HL-60 (cell line): ENCODE results near the gene PITX1.

Experiments
- GABPA ChIP-seq: IDR thresholded peaks from 2 replicates; pipeline ENCODE4 v1.6.1; 2012; ENCODE audit warnings: low read depth
- POLR2AphosphoS5 ChIP-seq: IDR thresholded peaks from 2 replicates; pipeline ENCODE4 v1.6.1; 2012; ENCODE audit warnings: low read depth
- SPI1 ChIP-seq: IDR thresholded peaks from 2 replicates; pipeline ENCODE4 v1.6.1; 2012; ENCODE audit warnings: low read depth, mild to moderate bottlenecking, borderline replicate concordance
- TF ChIP-seq, protein P1 (sequence below): IDR thresholded peaks from one replicate; pipeline ENCODE4 v1.5.1; 2011; ENCODE audit warnings: low read length, control low read depth, inconsistent platforms; ENCODE audit not compliant: insufficient read depth
- TF ChIP-seq, protein P2 (sequence below): IDR thresholded peaks from 2 replicates; pipeline ENCODE4 v1.6.1; 2012; ENCODE audit warnings: low read depth; ENCODE audit not compliant: insufficient replicate concordance

DNA sequence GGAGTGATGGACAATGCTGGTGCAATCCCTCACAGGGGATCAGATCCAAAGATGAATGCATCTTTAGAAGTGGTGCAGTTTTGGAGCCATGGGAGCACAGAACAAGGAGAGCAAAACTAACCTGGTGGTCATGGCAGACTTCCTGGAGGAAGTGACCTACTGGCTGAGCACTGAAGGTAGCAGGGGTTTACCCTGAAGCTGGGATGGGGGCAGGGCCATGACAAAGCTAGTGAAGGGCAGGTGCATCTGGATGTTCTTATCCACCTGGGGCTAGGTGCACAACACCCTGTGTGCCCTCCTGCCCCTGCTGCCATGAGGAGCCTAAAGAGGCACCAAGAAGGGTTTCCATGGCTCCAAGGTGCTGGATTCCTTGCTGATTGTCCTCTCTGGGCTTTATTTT, 11.5 kb upstream of the PITX1 start:
- TF ChIP-seq, protein P1, sequence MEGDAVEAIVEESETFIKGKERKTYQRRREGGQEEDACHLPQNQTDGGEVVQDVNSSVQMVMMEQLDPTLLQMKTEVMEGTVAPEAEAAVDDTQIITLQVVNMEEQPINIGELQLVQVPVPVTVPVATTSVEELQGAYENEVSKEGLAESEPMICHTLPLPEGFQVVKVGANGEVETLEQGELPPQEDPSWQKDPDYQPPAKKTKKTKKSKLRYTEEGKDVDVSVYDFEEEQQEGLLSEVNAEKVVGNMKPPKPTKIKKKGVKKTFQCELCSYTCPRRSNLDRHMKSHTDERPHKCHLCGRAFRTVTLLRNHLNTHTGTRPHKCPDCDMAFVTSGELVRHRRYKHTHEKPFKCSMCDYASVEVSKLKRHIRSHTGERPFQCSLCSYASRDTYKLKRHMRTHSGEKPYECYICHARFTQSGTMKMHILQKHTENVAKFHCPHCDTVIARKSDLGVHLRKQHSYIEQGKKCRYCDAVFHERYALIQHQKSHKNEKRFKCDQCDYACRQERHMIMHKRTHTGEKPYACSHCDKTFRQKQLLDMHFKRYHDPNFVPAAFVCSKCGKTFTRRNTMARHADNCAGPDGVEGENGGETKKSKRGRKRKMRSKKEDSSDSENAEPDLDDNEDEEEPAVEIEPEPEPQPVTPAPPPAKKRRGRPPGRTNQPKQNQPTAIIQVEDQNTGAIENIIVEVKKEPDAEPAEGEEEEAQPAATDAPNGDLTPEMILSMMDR: no peak
- TF ChIP-seq POLR2AphosphoS5: no peak
- TF ChIP-seq, protein P2, sequence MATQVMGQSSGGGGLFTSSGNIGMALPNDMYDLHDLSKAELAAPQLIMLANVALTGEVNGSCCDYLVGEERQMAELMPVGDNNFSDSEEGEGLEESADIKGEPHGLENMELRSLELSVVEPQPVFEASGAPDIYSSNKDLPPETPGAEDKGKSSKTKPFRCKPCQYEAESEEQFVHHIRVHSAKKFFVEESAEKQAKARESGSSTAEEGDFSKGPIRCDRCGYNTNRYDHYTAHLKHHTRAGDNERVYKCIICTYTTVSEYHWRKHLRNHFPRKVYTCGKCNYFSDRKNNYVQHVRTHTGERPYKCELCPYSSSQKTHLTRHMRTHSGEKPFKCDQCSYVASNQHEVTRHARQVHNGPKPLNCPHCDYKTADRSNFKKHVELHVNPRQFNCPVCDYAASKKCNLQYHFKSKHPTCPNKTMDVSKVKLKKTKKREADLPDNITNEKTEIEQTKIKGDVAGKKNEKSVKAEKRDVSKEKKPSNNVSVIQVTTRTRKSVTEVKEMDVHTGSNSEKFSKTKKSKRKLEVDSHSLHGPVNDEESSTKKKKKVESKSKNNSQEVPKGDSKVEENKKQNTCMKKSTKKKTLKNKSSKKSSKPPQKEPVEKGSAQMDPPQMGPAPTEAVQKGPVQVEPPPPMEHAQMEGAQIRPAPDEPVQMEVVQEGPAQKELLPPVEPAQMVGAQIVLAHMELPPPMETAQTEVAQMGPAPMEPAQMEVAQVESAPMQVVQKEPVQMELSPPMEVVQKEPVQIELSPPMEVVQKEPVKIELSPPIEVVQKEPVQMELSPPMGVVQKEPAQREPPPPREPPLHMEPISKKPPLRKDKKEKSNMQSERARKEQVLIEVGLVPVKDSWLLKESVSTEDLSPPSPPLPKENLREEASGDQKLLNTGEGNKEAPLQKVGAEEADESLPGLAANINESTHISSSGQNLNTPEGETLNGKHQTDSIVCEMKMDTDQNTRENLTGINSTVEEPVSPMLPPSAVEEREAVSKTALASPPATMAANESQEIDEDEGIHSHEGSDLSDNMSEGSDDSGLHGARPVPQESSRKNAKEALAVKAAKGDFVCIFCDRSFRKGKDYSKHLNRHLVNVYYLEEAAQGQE: no peak
- TF ChIP-seq GABPA: no peak
- no peak for TF ChIP-seq SPI1
